ENCODE results near the gene NUP85.

- TF ChIP-seq POLR2A (IDR thresholded peaks at IDR 0.05; ENCODE audit: low read depth, low read length) (no peak), TAF1 (IDR thresholded peaks at IDR 0.05; ENCODE audit: borderline replicate concordance, low read depth, low read length) (no peak), POLR2AphosphoS5 (IDR thresholded peaks at IDR 0.05; ENCODE audit: low read depth, low read length) (no peak)
Observed at GRCh38 chr17:75249564-75249963, 44.1 kb downstream of the NUP85 start.

Data from GM12892 (cell line).